Fibroblast of skin of scalp (primary cell): Measurements from ENCODE around the gene BCKDK.
"Not testable (repeated sequence)": the region's sequence is repeated elsewhere in the genome, so short reads cannot be mapped to it uniquely, and the experiment has no call there.

Source experiments
- DNase-seq: peaks from one replicate; pipeline ENCODE4 v3.0.0-alpha.2; 2013

The BCKDK gene

DNA sequence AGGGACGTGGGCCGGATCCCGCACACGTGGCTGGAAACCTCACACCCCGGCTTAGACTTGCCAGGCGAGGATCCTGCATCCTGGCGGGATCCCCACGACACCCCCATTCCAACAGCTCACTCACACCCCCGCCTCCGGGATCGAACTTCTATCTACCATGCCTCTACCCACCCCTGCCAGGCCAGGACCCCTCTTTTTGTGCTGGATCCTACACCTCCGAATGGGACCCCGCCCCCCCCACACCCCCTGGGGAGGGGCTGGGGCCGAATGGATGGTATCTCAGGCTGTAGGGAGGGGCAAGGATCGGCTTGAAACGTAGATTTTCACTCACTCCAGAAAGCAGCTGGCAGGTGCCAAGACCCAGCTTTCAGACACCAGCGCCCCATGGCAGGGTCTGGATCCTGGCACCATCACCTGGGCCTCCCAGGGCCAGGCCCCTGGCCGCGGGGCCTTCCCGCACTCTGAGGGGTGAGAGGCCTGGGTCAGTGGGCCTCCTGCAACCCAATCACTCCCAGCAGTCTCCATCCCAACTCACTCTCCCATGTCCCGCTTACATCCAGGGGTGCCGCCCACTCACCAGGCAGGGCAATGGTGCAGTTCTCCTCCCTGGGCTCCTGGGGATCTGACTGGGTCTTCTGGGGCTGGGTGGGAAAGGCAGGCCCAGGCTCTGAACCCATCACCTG is 35.0 kb downstream of the BCKDK start:
- no peak for DNase-seq

DNA sequence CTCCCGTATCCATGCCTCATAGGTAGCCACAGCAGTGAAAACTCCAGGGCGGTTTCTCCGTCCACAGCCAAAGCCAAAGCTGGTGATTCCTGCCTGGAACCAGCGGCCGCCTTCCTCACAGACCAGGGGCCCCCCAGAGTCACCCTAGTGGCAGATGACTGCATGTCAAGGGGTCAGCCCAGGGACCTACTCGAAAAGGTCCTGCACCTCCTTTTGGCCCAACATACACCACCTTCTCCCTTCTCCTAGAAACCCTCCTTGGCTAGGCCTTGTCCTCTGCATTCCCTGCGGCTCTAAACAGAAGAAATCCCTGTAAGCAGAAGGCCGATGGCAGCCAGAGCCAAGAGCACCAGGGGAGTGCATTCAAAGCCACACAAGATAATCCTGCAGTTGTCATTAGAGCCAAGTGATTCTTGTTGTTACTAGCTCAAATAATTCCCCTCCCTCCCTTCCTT is 35.5 kb downstream of the BCKDK start:
- no peak for DNase-seq

DNA sequence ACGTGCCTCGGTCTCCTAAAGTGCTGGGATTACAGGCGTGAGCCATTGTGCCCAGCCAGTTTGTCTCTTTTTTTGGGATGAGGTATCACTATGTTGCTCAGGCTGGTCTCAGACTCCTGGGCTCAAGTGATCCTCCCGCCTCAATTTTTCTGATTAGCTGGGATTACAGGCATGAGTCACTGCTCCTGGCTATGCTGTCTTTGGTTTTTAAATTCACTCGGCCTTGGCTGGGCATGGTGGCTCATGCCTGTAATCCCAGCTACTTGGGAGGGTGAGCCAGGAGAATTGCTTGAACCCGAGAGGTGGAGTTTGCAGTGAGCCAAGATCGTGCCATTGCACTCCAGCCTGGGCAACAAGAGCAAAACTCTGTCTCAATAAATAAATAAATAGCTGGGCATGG is 36.2 kb downstream of the BCKDK start:
- DNase-seq, result not testable (repeated sequence)

DNA sequence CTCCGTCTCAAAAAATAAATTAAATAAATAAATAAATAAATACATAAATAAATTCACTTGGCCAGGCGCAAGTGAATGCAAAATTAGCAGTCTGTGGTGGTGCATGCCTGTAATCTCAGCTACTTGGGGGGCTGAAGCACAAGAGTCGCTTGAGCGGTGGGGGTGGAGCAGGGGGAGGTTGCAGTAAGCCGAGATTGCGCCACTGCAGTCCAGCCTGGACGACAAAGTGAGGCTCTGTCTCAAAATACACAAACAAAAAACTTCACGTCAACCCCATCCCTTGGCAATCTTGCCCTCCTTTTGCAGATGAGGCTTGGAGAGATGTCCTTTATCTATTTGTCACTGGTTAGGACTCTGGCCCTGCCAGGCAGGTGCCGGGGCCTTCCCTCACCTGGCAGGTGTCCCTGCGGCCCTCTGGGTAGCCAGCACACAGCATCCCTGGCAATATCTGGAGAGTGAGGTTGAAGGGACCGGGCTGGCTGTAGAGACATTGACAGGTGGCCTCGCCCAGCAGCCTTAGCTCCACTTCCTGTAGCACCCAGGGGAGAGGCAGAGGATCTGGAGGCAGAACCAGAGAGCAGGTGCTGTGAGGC is 37.3 kb downstream of the BCKDK start:
- no peak for DNase-seq

DNA sequence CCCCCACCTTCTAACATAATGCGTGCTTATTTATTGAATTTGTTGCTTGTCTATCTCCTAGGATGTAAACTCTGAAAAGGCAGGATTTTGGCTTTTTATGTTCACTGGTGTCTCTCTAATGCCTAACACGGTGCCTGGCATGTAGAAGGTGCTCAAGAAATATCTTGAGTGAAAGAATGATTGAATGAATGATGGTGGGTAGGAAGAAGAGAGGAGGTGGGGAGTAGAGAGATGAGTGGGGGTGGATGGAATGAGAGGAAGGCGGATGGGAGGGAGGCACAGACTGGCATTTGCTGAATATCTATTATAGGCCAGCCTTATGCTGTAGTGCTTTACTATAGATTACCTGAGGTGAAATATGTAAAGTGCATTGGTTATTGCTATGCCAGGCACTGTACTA is 39.4 kb downstream of the BCKDK start:
- no peak for DNase-seq

DNA sequence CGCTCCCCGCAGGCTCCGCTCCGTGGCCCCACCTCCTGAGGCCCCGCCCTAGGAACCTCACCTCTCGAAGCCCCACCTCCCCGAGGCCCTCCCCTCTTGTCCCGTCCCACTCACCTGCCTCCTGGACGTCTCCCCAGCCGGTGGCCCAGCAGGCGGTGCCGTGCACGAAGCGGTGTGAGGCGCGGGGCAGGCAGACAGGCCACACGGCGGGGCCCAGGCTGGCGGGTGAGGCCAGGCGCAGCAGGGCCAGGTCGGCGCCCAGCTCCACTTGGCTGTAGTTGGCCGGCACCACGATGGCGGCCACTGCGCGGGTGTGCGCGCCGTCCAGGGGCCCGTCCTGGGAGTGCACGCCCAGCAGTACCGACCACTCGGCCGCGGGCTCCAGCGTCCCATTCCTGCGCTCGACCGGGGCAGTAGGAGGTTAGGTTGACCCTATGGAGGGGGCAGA is 40.1 kb downstream of the BCKDK start:
- DNase-seq, result no peak

DNA sequence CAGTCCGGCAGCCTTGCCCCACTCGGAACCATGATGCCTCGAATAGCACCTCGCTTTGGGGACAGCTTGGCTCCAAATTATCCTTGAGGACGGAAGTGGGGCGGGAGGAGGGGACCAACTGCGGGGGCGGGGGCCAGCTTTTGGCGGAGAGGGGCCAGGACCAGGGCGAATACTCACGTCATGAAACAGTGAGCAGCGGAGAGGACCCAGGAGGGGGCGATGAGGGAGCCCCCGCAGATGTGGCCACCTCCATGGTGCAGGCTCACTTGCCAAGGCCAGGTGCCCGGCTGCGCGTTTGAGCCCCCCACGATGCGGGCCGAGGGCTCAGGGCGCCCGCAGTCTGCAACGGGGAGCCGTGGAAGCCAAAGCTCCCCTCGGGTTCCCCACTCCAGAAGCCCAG is 40.7 kb downstream of the BCKDK start:
- no peak for DNase-seq

DNA sequence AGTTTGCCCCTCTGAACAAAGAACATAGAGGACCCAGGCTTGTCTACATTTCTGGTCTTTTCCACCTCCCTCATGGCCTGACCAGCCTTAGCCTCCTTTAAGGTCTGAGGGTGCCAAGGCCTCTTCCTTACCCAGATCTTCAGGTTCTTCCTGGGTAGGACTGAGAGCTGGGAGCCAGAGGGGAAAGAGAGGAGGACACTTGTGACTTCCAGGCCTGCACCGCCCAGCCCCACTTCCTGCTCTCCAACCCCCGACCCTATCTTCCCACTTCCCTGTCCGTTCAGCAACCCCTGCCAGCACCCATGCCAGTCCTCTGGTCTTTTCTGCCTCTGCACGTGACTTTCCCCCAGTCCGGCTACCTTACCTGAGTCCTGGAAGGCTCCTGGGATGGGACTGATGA is 41.1 kb downstream of the BCKDK start:
- no peak for DNase-seq

DNA sequence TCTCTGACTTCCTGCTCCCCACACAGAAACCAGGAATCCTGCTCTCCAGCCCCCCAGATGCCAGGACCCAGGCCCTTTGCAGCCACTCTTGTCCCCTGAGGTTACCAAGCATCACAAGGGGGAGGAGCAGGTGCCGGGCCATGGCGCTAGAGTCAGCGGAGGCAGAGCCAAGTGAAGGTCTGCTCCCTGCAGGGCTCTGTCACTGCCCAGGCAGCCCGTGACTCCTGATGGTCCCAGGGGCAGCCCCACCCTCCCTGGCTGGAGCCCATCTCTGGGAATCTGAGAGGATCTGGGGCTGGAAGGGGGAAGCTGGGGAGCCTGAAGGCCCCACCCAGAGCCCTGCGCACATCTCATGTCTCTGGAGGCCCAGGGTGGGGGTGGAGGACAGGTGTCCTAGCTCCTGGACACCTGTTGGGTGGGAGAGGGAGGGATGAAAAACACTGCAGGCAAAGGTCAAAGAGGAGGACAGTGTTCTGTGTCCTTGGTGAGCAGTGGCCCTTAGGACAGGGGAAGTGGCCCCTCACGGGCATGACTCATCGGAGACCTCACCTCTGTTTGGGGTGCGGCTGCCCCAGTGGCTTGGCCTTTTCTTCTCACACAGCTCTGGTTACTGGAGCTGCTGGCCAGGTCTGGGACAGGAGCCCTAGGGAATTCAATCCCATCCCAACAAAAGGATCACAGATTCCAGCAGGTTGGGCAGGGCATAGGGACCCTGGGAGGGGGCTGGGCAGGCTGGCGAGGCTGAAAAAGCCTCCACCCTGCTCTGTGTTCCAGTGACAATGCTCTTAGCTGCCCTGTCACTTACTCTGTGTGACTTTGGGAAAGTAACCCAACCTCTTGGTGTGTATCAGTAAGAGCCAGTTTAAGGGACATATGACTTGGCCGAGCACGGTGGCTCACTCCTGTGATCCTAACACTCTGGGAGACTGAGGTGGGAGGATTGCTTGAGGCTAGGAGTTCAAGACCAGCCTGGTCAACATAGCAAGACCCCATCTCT is 42.0 kb downstream of the BCKDK start, which contains the start of gene PRSS36:
Gene PRSS36, minus strand, starts transcription at position 173 of the 997 bp plus-strand sequence. Its CDS starts 31 bp downstream, at position 142.
- DNase-seq, result no peak

DNA sequence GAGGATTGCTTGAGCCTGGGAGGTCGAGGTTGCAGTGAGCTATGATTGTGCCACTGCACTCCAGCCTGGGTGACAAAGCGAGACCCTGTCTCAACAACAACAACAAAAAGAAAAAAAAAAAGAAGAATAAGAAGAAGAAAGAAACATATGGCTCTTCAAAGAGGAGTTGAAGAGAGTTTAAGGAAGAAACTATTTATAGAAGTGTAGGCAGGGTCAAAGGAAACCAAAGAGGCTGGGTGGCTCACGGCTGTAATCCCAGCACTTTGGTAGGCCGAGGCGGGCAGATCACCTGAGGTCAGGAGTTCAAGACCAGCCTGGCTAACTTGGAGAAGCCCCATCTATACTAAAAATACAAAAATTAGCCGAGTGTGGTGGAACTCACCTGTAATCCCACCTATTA is 42.8 kb downstream of the BCKDK start:
- DNase-seq, result not testable (repeated sequence)

DNA sequence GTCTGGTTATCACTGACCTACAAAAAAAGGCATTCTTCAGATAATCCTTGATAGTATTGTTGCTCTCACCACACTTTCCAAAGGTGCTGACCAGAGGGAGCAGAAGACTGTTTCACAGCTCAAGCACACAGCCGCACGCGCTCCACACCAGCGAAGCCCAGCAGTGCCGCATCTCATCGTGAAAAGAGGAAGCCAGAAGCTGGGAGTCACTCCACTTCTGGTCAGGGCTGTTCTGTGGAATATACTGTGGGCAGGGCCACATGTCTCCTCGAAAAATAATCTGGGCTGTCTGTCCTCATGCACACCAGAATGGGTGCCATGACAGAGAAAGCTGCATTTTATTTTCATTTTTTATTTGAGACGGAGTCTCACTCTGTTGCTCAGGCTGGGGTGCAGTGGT is 49.0 kb downstream of the BCKDK start:
- DNase-seq, result no peak
